Fibroblast of skin of back (primary cell): ENCODE results near the gene CNEP1R1.

Source experiments
- DNase-seq: peaks from one replicate; pipeline ENCODE4 v3.0.0-alpha.2; 2013

The CNEP1R1 gene

DNA sequence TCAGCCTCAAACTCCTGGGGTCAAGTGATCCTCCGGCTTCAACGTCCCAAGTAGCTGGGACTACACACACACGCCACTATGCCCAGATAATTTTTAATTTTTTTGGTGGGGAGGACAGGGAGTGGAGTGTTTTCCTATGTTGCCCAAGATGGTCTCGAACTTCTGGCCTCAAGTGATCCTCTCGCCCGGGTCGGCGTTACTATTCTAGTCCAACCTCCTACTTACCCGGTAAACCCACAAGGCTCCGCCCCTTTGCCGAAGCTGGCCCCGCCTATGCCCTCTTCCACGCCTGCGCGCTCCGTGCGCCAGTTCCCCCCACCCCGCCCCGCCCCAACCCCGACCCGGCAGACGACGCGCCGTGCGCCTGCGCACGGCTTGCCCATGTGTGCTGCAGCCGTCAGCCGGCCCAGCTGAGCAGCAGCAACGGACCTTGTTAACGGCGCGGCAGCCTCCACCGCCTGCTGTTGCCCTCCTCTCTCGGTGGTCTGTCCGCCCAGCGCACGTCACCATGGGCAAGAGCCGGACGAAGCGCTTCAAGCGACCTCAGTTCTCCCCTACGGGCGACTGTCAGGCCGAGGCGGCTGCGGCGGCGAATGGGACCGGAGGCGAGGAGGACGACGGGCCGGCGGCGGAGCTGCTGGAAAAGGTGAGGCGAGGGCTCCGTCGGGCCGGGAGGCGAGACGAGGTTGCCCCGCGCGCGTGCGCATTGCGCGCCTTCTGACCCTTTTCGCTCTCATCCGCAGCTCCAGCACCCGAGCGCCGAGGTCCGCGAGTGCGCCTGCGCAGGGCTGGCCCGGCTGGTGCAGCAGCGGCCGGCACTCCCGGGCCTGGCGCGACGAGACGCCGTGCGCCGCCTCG lies 40.8 kb downstream of the CNEP1R1 start, which contains the start of gene HEATR3:
TSS of gene HEATR3 (plus strand) at position 347 of the 858 bp plus-strand sequence. CDS start at position 509, 162 bp downstream.
- peak; percentile 88 for DNase-seq

DNA sequence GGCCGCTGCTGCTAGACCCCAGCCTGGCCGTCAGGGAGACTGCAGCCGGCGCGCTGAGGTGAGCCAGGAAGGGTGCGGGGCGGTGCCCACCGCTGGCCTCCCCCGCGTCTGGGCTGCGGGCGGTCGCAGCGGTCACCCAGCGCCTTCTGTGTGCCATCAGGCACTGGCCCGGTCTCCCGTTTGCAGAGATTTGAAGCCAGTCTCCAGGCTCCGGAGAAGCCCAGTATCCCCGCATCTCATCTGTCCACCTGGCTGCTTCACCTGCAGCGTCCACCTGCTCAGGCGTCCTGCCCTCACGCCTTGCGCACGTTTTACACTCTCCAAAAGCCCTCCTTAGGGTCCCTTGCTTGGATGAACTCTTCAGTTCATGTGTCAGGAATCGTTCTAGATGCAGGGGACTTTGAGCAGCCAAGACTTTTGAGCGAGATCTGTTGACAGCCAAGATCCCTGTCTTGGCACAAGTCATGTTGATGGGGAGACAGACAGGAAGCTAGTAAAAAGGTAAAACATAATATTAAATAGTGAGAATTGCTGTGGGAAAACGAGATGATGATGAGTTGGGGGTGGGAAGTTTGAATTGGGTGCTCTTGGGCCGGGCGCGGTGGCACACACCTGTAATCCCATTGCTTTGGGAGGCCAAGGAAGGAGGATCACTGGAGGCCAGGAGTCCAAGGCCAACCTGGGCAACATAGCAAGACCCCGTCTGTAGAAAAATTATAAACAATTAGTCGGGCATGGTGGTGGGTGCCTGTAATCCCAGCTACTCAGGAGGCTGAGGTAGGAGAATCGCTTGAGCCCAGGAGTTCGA lies 41.7 kb downstream of the CNEP1R1 start:
- DNase-seq = no peak

- peak; percentile 65 for DNase-seq
Measured at GRCh38 chr16:50067290-50067853, 42.3 kb downstream of the CNEP1R1 start.

DNA sequence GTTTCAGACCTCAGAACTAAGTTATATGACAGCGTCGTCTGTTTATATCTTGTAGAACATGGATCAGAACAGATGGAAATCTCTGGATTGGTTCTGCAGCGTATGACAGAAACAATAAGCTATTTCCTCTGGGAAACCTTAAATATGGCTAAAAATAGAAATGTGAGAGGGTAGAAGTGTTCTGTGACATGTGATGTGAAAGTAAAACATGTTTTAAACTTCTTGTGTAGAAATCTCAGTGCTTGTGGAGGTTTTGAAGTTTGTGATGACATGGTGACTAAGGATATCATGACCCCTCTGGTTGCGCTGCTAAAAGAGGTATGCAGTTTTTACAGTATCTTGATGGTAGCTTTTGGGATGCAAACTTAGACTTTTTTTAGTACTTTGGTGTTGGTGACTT lies 43.5 kb downstream of the CNEP1R1 start:
- DNase-seq = peak; percentile 44

GRCh38 chr16:50069060-50069459 lies 44.0 kb downstream of the CNEP1R1 start:
- no peak for DNase-seq

DNA sequence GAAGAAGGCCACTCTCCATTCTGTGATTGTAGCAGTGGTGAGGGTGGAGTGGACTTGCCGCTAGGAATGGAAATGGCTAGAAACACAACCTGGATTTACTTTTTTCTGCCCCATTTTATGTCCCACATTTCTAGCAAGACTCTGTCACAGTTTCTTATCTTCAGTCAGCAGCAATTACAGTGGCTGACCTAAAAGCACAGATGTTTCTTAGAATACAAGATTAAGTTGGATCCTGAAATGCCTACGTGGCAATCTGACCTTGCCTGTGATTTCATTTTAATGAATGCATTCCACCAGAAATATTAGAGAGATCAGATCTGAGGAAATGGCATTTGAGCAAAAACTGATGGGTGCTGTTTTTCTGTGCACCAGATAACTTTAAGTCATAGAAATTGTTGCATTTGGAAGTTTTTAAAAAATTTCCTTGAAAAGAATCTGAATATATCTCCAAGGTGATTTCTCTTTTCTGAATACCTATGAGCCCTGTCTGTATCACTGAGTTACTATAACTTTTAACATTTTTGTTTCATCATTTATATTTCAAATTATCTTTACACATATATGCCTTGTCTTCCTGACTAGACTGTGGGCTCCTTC lies 46.1 kb downstream of the CNEP1R1 start:
- no peak for DNase-seq

GRCh38 chr16:50072730-50073129 lies 47.7 kb downstream of the CNEP1R1 start:
- no peak for DNase-seq

DNA sequence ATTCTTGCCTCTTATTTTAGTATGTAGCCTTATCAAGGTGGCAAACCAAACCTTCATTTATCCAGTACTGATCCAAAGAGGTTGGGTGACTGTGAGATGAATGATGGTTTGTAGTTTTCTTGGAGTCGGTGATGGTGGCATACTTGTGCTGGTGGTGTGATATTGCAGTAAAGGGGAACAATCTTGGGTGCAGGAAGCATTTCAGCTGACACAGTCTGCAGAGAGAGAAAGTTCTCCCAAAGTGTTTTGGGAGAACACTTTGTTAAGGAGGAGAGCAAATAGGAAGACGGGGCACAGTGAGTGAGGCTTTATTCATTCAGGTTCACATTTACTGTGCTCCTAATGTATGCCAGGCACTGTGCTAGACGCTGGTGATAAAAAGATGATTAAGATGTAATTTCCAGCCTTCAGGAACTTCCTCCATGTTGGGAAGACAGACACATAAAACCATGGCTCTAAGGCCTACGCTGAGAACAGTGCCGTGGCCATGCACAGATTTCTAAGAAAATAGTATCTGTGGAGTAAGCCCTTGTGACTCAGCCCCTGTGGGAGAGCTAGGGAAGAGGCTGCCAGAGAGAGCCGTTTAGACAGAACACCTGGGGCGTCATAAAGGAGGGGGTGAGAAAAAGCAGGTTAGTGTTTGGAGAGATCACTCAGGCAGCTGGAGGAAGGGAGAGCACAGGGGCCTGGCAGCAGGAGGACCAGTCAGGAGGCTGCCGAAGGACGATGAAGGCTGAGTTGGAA lies 54.5 kb downstream of the CNEP1R1 start:
- no peak for DNase-seq

GRCh38 chr16:50081428-50082018 lies 56.5 kb downstream of the CNEP1R1 start:
- DNase-seq = no peak

- DNase-seq = no peak
Measured at GRCh38 chr16:50083996-50084395, 59.0 kb downstream of the CNEP1R1 start.

GRCh38 chr16:50086176-50086575 lies 61.2 kb downstream of the CNEP1R1 start:
- no peak for DNase-seq
